GM18526 (cell line): Measurements from ENCODE around the gene AACS.
A peak's percentile ranks its signal among the peaks of the same experiment; 100 is the strongest.

ENCODE experiments used
- POLR2A ChIP-seq: IDR thresholded peaks from 3 replicates; pipeline ENCODE4 v1.6.1; 2011; ENCODE audit not compliant: insufficient read length; ENCODE audit errors: extremely low read depth

Gene AACS, protein sequence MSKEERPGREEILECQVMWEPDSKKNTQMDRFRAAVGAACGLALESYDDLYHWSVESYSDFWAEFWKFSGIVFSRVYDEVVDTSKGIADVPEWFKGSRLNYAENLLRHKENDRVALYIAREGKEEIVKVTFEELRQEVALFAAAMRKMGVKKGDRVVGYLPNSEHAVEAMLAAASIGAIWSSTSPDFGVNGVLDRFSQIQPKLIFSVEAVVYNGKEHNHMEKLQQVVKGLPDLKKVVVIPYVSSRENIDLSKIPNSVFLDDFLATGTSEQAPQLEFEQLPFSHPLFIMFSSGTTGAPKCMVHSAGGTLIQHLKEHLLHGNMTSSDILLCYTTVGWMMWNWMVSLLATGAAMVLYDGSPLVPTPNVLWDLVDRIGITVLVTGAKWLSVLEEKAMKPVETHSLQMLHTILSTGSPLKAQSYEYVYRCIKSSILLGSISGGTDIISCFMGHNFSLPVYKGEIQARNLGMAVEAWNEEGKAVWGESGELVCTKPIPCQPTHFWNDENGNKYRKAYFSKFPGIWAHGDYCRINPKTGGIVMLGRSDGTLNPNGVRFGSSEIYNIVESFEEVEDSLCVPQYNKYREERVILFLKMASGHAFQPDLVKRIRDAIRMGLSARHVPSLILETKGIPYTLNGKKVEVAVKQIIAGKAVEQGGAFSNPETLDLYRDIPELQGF

GRCh38 chr12:125065021-125065918, at the start of gene AACS:
Gene AACS, plus strand, starts transcription at chr12:125065435. Its CDS starts 150 bp downstream, at chr12:125065585.
- TF ChIP-seq POLR2A, result peak; percentile 74

GRCh38 chr12:125015680-125016310, 49.4 kb upstream of the AACS start:
- no peak for TF ChIP-seq POLR2A

- no peak for TF ChIP-seq POLR2A
Observed at GRCh38 chr12:125017801-125018200, 47.4 kb upstream of the AACS start.

- no peak for TF ChIP-seq POLR2A
Observed at GRCh38 chr12:125018356-125018755, 46.9 kb upstream of the AACS start.

DNA sequence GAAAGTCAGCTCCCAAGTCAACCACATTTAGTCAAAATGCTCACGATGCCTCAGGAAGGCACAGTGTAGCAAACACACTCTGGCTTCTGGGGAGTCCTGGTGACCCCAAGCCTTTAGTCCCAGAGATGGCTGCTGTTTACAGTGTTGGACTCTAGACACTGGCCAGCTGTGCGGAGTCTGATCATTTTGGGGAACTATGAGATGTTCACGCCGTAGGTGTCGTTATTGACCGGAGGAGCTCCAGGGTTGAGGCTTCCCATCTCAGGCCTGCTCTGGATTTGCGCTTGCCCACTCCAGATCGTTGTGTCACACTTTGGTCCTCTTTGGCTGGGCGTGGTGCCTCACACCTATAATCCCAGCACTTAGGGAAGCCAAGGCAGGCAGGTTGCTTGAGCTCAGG, 44.1 kb upstream of the AACS start:
- TF ChIP-seq POLR2A, result no peak

DNA sequence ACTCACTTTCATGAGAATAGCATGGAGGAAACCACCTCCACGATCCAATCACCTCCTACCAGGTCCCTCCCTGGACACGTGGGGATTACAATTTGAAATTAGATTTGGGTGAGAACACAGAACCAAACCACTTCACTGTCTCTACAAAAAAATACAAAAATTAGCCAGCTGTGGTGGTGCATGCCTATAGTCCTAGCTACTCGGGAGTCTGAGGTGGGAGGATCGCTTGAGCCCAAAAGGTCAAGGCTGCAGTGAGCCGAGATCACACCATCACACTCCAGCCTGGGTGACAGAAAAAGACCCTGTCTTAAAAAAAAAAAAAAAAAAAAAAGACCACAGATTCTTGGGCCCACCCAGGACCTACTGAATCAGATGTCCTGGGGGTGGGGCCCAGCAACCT, 43.5 kb upstream of the AACS start:
- TF ChIP-seq POLR2A, result no peak

- TF ChIP-seq POLR2A, result no peak
Observed at GRCh38 chr12:125023065-125023464, 42.2 kb upstream of the AACS start.

DNA sequence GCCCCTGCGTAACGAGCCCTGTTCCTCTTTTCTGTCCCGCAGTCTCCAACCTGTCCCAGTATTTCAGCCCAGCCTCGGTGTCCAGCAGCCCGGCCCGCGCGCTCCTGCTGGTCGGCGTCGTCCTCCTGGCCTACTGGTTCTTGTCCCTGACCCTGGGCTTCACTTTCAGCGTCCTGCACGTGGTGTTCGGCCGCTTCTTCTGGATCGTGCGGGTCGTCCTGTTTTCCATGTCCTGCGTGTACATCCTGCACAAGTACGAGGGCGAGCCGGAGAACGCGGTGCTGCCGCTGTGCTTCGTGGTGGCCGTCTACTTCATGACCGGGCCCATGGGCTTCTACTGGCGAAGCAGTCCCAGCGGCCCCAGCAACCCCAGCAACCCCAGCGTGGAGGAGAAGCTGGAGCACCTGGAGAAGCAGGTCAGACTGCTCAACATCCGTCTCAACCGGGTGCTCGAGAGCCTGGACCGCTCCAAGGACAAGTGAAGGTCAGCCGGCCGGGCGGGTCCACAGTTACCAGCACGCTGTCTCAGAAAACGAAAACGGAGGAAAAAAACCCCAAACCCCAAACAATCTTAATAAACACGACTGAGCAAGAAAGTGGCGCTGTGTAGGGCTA, 40.2 kb upstream of the AACS start:
- TF ChIP-seq POLR2A, result no peak

GRCh38 chr12:125025606-125026235, 39.5 kb upstream of the AACS start:
- no peak for TF ChIP-seq POLR2A

DNA sequence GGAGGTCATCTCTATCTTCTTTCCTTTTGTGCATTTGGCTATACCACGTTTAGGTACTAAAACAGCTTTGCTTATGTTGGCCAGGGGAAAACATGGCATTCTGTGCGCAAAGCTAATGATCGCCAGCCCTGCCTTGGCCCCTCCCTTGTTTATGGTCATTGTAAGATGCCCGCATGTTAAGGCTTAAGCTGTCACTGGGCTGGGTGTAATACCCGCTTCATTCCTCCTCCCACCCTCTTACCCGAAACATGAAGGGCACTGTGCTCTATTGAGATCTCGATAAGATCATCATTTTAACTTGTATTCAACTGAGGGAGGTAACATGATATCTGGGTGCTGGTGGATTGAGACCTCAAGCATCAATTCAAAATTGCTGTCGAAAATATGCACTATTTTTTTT, 37.1 kb upstream of the AACS start:
- TF ChIP-seq POLR2A, result no peak

DNA sequence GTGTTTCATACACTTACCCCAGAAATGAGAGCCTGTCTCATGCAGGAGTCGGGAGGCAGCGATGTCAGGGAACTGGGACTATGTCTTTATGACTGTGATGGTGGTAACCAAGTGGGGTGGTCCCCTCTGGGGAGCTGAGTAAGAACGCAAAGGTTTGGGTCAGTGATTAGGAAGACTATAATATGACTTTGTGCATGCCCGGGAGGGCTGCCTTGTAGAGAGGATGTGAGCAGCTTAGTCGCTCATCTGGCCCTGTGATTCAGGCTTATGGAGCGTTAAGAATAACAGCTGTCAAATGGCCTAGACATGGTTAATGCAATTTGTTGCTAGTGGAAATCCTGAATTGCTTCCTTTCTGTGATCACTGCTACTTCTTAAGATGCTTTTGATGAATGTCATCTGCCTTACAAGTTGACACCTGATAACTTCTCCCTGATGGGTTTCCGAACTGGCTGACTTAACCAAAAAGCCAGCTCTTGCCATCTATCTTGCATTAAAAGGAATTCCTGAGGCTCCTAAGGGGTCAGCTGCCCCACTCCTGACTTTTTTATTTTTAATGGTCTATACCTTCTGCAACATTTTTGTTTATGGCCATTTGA, 35.4 kb upstream of the AACS start:
- TF ChIP-seq POLR2A, result no peak

GRCh38 chr12:125032466-125033152, 32.6 kb upstream of the AACS start:
- no peak for TF ChIP-seq POLR2A

- no peak for TF ChIP-seq POLR2A
Observed at GRCh38 chr12:125033288-125033687, 31.9 kb upstream of the AACS start.
